HG03469 (cell line): ENCODE data around the gene ATP2B1.
"Not testable (repeated sequence)": the region's sequence is repeated elsewhere in the genome, so short reads cannot be mapped to it uniquely, and the experiment has no call there.

ENCODE experiments used
- ATAC-seq: cut with Tn5 transposase; IDR thresholded peaks from one replicate; pipeline ENCODE4 v1.9.1; 2021; ENCODE audit warnings: mild to moderate bottlenecking, moderate library complexity, moderate number of reproducible peaks; ENCODE audit not compliant: unreplicated experiment

ATP2B1 gene

DNA sequence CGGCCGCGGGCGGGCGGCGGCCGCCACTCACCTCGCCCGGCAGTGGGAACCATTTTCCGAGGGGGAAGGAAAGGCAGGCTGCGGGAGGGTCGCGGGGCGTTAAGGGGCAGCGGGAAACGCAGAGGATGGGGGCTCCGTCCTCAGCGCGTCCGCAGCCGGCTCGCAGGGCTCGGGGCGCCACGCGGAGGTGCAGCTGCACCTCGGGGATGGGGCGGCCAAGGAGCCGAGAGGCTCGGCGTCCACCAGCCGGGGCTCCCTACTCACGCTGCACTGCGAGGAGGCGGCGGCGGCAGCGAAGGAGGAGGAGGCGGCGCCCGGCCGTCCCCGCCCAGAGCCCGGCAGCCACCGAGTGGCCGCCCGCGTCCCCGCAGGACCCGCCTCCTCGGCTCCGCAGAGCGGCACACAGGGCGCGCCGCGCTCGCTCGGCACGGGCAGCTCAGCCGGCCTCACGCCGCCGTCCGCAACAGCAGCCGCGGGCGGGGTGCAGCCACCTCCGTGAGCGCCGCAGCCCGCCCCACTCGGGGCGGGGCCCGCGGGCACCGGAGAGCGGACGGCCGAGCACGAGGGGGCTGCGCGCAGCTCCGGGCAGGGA lies at the start of gene ATP2B1:
TSS of gene ATP2B1 (minus strand) at position 274 of the 592 bp plus-strand sequence. CDS start 52,952 bp downstream, outside the sequence.
- peak; percentile 49 for ATAC-seq

DNA sequence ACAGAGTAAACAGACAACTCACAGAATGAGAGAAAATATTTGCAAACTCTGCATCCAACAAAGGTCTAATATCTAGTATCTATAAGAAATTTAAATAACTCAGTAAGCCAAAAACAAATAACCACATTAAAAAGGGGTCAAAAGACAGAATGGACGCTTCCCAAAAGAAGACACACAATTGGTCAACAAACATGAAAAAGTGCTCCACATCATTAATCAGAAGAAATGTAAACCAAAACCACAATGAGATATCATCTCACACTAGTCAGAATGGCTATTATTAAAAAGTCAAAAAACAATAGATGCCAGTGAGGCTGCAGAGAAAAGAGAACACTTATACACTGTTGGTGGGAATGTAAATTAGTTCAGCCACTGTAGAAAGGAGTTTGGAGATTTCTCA lies 49.3 kb upstream of the ATP2B1 start:
- not testable (repeated sequence) for ATAC-seq

DNA sequence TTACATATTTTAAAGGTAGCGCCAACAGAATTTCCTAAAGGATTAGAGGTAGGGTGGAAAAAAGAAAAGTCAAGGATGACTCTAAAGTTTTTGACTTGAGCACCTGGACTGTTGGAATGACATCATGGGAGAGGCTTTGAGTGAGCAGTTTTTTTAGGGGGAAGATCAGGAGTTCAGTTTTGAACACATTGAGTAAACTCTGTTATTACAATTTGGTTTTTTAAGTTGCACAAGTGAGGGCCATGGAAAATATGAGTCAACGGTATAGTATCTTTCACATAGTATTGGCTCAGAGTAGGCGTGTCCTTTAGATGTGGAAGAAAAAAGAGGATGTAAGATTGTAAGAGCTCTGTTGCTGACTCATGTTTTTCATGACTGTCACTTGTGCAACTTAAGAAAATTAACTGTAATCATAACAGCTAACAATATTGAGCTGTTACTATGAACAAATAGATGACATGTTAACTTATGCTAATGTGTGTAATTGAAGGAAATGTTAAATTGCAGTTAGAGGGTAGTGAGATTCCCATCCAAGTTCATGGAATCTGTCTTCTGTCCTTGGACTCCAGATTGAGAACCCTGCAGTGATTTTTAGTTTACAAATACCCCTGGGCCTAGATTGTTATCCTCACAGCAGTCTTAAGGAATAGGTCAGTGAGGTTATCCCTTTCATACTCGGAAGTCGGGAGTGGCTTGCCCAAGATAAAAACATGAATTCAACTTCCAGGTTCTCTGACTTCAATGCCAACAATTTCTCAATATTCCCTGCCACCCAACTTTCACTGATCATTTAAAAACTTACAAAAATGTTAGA lies 48.2 kb upstream of the ATP2B1 start:
- peak; percentile 93 for ATAC-seq

DNA sequence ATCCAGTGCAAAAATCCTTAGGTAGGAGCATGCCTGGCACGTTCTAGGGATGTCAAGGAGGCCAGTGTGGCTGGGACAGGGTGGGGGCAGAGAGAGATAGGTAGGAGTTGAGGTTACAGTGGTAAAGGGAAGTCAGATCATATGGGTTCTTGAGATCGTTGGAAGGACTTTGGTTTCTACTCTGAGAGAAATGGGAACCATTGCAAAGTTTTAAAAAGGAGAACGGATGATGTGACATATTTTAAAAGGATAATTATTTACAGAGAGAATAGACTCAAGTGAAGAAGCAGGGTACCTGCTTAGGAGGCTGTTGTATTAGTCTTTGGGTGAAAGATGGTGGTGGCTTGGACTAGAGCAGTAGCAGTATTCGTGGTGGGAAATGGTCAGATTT lies 47.6 kb upstream of the ATP2B1 start:
- no peak for ATAC-seq

DNA sequence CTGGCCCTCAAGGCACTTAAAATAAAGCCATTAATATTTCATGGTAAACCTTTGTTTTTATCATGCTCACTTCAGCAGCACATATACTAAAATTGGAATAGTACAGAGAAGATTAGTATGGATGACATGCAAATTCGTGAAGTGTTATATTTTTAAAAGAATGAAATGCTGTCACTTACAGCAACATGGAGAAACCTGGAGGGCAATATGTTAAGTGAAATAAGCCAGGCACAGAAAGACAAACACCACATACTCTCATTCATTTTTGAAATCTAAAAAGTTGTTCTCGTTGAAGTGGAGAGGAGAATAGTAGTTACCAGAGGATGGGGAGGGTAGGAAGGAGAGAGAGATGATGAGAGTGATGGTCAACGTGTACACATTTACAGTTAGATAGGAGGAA lies 45.4 kb upstream of the ATP2B1 start:
- ATAC-seq, result no peak

DNA sequence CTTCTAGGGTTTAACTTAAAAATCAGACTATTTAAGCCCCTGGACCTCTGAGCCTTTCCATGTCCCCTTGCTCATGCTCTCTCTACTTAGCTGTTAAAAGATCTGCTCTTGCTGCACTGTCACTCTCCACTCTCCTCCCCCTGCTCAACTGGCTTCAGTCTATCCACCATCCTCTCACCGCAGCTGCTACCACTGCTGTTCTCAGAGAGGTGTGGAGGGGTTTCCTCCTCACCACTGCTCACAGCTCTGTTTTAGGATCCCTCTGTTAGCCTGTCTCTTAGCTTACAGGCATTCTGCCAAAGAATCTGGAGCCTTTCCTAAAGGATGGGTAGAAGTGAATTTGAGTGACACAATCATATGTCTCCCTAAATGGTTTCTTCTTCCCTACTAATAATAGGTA lies 43.7 kb upstream of the ATP2B1 start:
- ATAC-seq, result no peak

DNA sequence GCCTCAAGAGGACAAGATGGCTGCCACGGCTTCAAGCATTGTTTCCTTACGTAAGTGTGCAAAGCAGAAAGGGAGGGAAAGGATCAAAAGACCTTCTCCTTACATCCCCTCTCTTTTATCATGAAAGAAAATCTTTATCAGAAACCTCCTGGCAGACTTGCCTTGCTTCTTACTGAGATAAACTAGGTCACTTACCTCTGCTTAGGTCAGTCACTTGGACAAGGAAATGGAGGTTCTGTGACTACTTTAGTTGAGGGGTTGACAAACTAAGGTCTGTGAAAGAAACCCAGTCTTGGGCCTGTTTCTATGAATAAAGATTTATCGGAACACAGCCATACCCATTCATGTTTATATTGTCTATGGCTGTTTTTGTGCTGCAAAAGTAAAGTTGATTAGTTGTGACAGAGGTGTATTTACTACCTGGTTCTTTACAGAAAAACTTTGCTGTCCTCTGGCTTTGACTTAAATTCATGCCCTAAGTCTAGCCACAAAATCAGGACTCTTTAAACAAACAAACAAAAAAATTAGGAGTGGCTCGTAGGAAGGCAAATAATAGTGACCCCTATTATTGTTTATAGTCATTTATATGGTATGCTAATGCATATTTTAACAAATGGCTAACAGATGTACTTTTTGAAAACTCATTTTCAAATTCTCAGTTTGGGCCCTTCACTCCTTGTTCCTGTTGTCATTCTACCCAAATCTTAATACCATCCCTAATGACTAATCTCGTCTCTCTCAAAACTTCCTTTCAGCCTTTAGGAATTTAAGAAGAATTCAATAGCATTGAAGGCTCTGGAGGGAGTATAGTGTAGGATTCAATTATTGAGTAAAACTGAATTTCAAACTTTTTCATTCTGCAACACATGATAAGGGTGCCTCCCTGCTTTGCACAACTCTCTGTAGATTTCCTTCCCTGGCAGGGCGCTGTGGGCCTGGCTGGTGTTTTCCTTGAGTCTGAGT lies 42.0 kb upstream of the ATP2B1 start:
- ATAC-seq, result no peak

DNA sequence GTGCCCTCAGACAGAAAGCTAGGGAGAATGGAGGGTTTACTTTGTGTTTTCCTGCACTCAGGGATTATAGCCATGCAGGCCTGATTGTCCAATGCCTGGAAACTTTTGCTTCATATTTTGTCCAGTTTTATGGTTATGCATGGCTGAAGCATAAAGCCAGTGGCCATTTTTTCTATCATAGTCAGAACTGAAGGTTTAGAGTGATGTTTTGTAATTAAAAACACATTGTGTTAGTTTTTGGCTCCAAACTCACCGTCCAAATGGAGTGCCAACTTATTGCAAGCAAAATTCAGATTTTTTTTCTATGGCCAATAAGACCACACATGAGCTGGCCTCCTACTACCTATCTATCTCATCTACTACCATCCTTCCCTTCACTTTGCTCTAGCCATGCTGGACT lies 40.2 kb upstream of the ATP2B1 start:
- ATAC-seq, result no peak

DNA sequence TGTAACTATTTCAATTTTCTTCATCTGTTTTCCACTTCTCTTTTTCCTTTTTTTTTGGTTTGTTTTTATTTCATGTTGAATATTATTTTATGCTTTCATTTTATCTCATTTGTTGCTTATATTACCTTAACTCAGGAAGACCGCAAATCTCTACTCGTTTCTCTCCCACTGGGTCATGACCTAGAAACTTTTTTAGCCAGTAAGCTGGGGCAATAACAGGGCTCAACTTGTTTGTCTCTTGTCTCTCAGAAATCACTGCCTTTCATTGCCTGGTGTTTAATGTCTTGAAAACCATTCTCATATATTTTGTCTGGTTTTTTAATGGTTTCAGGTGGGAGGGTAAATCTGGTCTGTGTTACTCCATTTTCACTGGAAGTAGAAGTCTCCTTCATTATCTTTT lies 36.6 kb upstream of the ATP2B1 start:
- no peak for ATAC-seq

DNA sequence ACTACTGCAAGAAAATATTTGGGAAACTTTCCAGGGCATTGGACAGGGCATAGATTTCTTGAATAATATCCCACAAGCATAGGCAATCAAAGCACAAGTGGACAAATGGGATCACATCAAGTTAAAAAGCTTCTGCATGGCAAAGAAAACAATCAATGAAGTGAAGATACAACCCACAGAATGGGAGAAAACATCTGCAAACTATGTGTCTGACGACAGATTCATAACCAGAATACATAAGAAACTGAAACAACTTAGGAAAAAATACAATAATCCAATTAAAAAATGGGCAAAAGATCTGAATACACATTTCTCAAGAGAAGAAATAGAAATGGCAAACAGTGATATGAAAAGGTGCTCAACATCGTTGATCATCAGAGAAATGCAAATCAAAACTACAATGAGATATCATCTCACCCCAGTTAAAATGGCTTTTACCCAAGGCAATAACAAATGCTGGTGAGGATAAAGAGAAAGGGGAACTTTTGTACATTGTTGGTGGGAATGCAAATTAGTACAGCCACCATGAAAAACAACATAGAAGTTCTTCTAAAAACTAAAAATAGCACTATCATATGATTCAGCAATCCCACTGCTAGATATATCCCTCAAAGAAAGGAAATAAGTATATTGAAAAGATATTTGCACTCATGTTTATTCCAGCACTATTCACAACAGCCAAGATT lies 33.8 kb upstream of the ATP2B1 start:
- ATAC-seq, result no peak

DNA sequence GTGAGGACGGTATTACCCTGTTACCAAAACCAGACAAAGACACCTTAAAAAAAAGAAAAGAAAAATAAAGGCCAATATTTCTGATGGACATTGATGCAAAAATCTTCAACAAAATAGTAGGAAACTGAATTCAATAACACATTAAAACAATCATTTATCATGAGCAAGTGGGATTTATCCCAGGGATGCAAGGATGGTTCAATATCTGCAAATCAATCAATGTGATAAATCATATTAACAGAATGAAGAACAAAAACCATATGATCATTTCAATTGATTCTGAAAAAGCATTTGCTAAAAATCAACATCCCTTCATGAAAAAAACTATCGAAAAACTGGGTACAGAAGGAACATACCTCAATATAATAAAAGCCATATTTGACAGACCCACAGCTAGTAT lies 32.3 kb upstream of the ATP2B1 start:
- no peak for ATAC-seq

DNA sequence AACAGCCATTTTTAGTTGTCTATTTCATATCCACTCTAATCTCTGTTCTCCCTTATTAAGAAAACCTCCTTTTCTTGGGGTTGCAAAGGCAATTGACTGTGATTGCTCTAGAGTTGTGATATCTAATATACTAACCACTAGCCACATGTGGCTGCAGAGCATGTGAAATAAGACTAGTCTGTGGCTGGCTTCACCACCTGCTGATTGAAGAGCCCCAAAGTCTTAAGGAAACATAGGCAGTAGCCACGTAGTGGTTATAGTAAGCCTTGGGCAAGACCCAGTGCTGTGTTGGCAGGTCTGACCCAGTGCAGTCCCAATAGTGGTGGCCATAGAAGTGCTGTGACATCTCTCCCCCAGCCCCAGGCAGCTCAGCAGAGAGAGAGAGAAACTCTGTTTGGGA lies 28.4 kb upstream of the ATP2B1 start:
- no peak for ATAC-seq

DNA sequence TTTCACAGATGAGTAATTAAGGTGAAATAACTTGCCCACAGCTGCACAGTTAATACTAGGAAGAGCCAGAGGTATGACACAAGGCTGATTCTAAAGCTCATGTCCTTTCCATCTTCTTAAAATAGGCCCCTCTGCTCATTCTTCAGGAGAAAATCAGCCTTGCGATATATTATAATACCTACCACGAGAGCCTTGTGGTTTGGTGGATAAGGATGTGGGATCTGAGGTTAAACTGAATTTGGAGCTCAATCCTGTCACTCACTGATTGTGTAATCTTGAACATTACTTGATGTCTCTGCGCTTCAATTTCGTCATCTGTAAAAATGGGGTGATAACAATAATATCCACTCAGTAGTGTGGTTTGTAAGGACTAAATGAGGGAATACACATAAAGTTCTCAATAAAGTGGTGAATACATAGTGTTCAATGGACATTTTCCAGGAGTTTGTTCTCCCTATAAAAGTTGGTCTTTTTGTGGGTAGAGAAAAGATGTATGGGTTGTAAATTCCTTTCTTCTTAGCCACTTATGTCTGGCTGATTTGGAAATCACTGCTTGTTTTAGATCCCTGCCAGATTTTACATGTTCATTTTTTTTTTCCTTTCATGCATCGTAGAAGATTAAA lies 25.1 kb upstream of the ATP2B1 start:
- ATAC-seq, result no peak

DNA sequence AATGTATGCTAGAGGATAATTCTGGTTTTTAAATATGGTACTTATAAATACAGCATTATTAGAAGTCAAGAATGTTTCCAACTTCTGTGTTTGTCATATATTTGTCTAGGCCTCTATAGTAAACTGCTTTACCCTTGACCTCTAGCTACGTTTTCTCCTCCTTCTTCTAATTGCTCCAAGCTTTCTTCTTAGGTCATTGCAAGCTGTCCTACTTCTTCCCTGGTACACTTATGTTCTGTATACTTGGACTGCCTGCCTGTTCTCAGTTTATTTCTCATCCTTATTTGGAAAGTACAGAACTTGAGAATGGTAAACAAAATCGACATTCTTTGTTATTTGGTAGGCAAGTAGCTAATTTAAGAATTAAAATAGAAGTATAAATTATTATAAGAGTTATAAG lies 23.9 kb upstream of the ATP2B1 start:
- no peak for ATAC-seq

DNA sequence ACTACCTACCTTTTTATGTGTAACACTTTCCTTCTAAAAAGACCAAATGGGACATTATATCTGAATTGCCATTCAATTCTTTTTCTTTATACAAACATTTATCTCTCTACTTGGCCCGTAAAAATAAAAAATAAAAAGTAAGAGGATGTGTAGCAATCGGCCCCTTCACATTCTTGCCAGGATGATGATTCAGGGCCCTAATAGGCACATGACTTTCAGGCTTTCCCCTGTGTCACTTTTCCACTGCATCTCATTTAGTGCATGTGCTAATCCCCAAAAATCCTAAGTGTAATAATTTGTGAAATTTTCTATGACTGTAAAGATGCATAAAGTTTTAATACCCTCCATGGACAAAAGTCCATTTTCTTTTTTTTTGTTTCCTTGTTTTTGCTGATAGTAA lies 23.0 kb upstream of the ATP2B1 start:
- ATAC-seq, result no peak

DNA sequence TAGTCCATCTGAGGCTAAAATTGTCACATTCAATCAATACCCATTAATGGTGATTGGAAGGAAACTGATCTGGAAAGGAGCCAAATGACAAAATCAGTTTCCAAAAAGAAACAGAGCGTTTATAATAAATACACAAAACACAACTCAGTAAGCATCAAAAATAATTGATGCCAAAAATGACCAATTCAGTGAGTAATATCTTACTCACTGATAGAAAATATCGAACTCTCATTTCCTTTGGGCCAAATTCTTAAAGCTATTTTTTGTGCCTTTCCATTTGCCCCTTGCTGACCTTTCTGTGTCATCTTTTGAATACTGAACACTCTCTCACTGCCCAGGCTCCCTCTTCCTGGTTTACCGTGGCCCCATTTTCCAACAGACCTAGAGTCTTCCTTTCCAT lies 22.5 kb upstream of the ATP2B1 start:
- ATAC-seq, result no peak

DNA sequence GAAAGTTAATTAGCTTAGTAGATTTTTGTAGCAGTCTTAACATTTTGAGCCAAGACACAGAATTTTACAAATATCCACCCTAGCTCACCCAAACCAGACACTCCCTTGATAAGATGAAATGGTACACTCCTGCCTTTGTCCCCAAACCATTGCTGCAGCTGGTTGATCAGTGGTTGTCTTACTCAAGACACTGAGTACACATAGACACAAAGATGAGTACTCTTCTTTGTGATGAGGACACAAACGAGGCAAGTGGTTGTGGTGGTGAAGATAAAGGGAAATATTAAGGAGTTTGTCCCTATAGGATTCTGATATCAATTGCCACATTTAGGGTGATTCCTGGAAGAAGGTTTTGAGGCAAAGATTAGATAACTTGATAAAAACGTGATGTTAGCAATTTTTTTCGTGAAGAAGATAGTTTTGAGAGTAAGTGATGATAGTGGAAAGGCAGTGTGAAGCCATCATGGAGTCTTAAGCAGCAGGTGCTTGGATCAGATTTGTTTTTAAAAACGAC lies 21.4 kb upstream of the ATP2B1 start:
- ATAC-seq, result no peak

DNA sequence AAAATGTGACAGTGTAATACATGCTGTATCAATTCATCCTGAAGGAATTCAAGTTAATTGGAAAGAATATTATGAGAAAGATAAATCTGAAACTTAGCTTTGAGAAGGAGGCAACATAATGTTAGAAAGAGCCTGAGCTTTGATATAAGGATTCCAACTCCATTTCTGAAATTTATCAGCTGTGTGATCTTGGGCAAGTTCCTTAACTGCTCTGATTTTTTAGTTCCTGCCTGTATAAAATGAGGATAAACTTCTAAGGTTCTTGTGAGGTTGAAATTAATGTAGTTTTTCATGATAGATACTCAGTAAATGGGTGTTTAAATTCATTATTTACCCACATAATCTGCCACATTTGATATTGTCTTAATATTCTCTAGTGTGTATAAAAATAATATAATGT lies 14.6 kb upstream of the ATP2B1 start:
- ATAC-seq, result no peak

DNA sequence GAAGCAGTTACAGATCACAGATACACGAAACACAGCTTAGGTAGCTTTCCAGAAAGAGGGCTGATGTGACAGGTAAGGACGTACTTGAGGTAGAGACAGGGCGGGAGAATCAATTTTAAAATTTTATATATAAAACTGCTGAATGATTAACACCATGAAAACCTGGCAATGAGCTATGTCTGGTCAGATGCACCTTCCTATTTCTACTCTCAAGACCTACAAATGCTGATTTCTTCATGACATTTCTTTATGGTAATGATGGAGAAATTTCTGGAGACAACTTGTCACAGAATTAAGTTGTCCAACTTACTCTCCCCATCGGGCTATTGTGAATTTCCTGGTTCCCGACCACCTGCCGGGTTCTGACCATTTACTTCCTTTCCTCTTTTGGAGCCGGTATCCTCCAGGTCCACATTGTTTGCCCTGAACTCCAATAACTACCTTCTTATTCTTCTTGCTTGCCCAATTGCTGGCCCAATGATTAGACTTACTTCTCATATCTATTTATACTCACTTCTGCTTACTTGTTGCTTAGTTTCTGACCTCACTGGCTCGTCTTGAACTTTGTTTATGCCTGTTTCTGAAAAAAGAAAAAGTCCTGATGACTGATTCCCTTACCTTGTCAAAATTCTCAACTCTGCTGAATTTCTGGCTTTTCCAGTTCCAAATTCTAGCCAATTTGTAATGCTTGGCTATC lies 12.8 kb upstream of the ATP2B1 start:
- peak; percentile 89 for ATAC-seq
